K562 (cell line): ENCODE results near the gene LAIR2. TPM values are rescaled to one million over a fixed set of nuclear protein-coding genes. Genes with fewer than 3 reads are reported as not detected.

Experiments
- CHD4 ChIP-seq: fragments of 200-600 bp; sonication (generic); IDR thresholded peaks from 3 replicates; pipeline ENCODE4 v1.6.1; 2012; ENCODE audit warnings: low read depth, mild to moderate bottlenecking, mixed read lengths, low read length, inconsistent platforms; ENCODE audit not compliant: insufficient read depth, insufficient replicate concordance, poor library complexity, severe bottlenecking
- KDM4B ChIP-seq, 2 experiments: fragments of 450-650 bp in 1 of 2; sonication (generic) in 1 of 2; IDR thresholded peaks; 2 replicates each; pipeline ENCODE4 v1.6.1; 2016 to 2017; ENCODE audit warnings: borderline replicate concordance in 2 of 2, antibody characterized with exemption in 1 of 2, low read depth in 1 of 2, mild to moderate bottlenecking in 1 of 2
- MEIS2 ChIP-seq: fragments of 450-650 bp; IDR thresholded peaks from 2 replicates; pipeline ENCODE4 v1.6.1; 2014; ENCODE audit warnings: mild to moderate bottlenecking; ENCODE audit not compliant: partially characterized antibody
- NEUROD1 ChIP-seq: fragments of 150-350 bp; IDR thresholded peaks from 2 replicates; pipeline ENCODE4 v1.6.1; 2014; ENCODE audit warnings: borderline replicate concordance, low read length, low read depth; ENCODE audit not compliant: partially characterized antibody
- NR4A1 ChIP-seq, 2 experiments: fragments of 250-450 bp in 1 of 2; fragments of 450-650 bp in 1 of 2; sonication (Bioruptor Pico) in 1 of 2; IDR thresholded peaks; 2 replicates each; pipeline versions ENCODE4 v1.4.0 to v1.6.1; 2016 to 2020; ENCODE audit warnings: mild to moderate bottlenecking in 2 of 2, missing compliant biosample characterization in 1 of 2, missing genetic modification characterization in 1 of 2, moderate library complexity in 1 of 2
- PML ChIP-seq: IDR thresholded peaks from 2 replicates; pipeline ENCODE4 v1.6.1; 2012; ENCODE audit warnings: low read length, inconsistent platforms
- POLR2H ChIP-seq: IDR thresholded peaks from 2 replicates; pipeline ENCODE4 v1.6.1; 2016; ENCODE audit warnings: missing genetic modification characterization, low read depth, mild to moderate bottlenecking, control low read depth, missing compliant biosample characterization, moderate library complexity
- POLR3A ChIP-seq: IDR thresholded peaks from 2 replicates; pipeline ENCODE4 v1.6.1; 2011; ENCODE audit warnings: borderline replicate concordance, mild to moderate bottlenecking, moderate library complexity; ENCODE audit not compliant: insufficient read length, insufficient read depth; ENCODE audit errors: extremely low read depth
- RBM15 ChIP-seq: fragments of 200-400 bp; formaldehyde crosslinking; IDR thresholded peaks from 2 replicates; pipeline ENCODE4 v1.6.1; 2018; ENCODE audit warnings: mild to moderate bottlenecking, low read length, moderate library complexity; ENCODE audit not compliant: insufficient read depth
- SIN3A ChIP-seq, 2 experiments: fragments of 150-350 bp in 1 of 2; IDR thresholded peaks; 2 replicates each; pipeline ENCODE4 v1.6.1; 2011 to 2016; ENCODE audit warnings: borderline replicate concordance in 2 of 2, low read depth in 2 of 2, low read length in 2 of 2, mild to moderate bottlenecking in 2 of 2, moderate library complexity in 2 of 2; ENCODE audit not compliant: control insufficient read depth in 1 of 2
- SIRT6 ChIP-seq: IDR thresholded peaks from one replicate; pipeline ENCODE4 v1.6.1; 2012; ENCODE audit warnings: low read depth, mild to moderate bottlenecking, control low read depth, inconsistent platforms, low read length, moderate library complexity
- SIX5 ChIP-seq, 2 experiments: IDR thresholded peaks; 2 replicates each; pipeline ENCODE4 v1.6.1; 2011; ENCODE audit warnings: low read length in 2 of 2, borderline replicate concordance in 1 of 2, low read depth in 1 of 2, mild to moderate bottlenecking in 1 of 2, moderate library complexity in 1 of 2; ENCODE audit not compliant: insufficient read depth in 1 of 2
- SOX6 ChIP-seq: fragments of 450-650 bp; IDR thresholded peaks from 2 replicates; pipeline ENCODE4 v1.6.1; 2014; ENCODE audit warnings: mild to moderate bottlenecking
- TCF7L2 ChIP-seq: fragments of 150-350 bp; IDR thresholded peaks from 2 replicates; pipeline ENCODE4 v1.6.1; 2016; ENCODE audit warnings: low read depth, mild to moderate bottlenecking, low read length, moderate library complexity
- ZNF3 ChIP-seq: fragments of 250-450 bp; sonication (Bioruptor Pico); IDR thresholded peaks from 2 replicates; pipeline ENCODE4 v1.5.0; 2021; ENCODE audit warnings: mild to moderate bottlenecking, moderate library complexity
- ZNF764 ChIP-seq: fragments of 250-450 bp; sonication (Bioruptor Pico); IDR thresholded peaks from 2 replicates; pipeline ENCODE4 v1.4.0; 2020; ENCODE audit warnings: low read depth, mild to moderate bottlenecking, moderate library complexity
- polyA plus RNA-seq, 8 experiments: library from polyadenylated mRNA; depleted of rRNA in 4 of 8; stranded (reverse) in 5 of 8; unstranded in 3 of 8; fragments of >200 nt; fragmentation: Nextera tagmentation in 2 of 8; fragmentation: Illumina TruSeq in 1 of 8; extraction: Ambion mirVana in 2 of 8; extraction: Trizol in 1 of 8; gene quantifications; 2 replicates each; pipeline versions ENCODE4 v1.2.1 to v1.2.3, GENCODE V29; 2011 to 2014; ENCODE audit warnings: inconsistent platforms in 1 of 8, missing spikeins in 1 of 8
- total RNA-seq, 7 experiments: library from RNA; depleted of rRNA in 6 of 7; stranded (reverse); fragments of >200 nt in 6 of 7; fragmentation: Illumina TruSeq in 2 of 7; extraction: Trizol in 2 of 7; gene quantifications; 2 replicates each; pipeline versions ENCODE4 v1.2.1 to v1.2.3, GENCODE V29; 2011 to 2021; ENCODE audit warnings: low replicate concordance in 1 of 7
- TF ChIP-seq, protein P1 (sequence below): IDR thresholded peaks from 2 replicates; pipeline ENCODE4 v1.6.1; 2016; ENCODE audit warnings: missing genetic modification characterization, missing compliant biosample characterization
- TF ChIP-seq, protein P2 (sequence below), 3 experiments: IDR thresholded peaks in 2 of 3; conservative IDR thresholded peaks in 1 of 3; 2 replicates each; pipeline ENCODE4 v1.5.1; 2011 to 2012; ENCODE audit warnings: low read length in 3 of 3, mild to moderate bottlenecking in 3 of 3, control low read depth in 2 of 3, improper control_type of control experiment in 1 of 3, inconsistent platforms in 1 of 3, low read depth in 1 of 3, mixed read lengths in 1 of 3, moderate library complexity in 1 of 3; ENCODE audit not compliant: insufficient read depth in 2 of 3
- TF ChIP-seq, protein P3 (sequence below): fragments of 250-450 bp; sonication (Bioruptor Pico); IDR thresholded peaks from 2 replicates; pipeline ENCODE4 v1.5.0; 2021
- TF ChIP-seq, protein P4 (sequence below): fragments of 450-650 bp; IDR thresholded peaks from 2 replicates; pipeline ENCODE4 v1.6.1; 2018; ENCODE audit warnings: mild to moderate bottlenecking, low read depth; ENCODE audit not compliant: partially characterized antibody

LAIR2 gene
- total and polyA plus RNA-seq, 9 of the 15 experiments (the other 6 are each of a cell fraction or from before 2014, with no cell fraction given): not detected

DNA sequence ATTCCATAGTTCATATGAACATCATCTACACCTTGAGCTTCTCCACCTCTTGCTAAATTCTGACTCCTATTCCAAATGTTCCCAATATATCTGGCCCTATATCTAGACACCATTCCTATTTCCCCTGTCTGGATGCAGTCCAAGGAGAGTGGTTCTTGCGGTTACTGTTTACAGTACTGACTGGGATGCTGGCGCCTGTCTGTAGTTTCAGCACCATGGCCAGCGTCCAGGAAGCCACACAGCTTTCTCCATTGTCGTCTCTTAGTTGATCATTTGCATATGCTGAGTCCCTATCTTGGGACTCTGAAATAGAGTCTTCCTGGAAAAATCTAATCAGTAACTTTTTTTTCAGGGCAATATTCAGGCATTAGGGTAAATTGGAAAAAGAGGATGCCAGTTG, 14.9 kb downstream of the LAIR2 start (continued):
- TF ChIP-seq KDM4B (IDR thresholded peaks at IDR 0.05; ENCODE audit: borderline replicate concordance in 2 of 2, low read depth in 1 of 2): no peak
- TF ChIP-seq PML: no peak
- no peak for TF ChIP-seq NEUROD1
- no peak for TF ChIP-seq RBM15
- TF ChIP-seq, protein P1, sequence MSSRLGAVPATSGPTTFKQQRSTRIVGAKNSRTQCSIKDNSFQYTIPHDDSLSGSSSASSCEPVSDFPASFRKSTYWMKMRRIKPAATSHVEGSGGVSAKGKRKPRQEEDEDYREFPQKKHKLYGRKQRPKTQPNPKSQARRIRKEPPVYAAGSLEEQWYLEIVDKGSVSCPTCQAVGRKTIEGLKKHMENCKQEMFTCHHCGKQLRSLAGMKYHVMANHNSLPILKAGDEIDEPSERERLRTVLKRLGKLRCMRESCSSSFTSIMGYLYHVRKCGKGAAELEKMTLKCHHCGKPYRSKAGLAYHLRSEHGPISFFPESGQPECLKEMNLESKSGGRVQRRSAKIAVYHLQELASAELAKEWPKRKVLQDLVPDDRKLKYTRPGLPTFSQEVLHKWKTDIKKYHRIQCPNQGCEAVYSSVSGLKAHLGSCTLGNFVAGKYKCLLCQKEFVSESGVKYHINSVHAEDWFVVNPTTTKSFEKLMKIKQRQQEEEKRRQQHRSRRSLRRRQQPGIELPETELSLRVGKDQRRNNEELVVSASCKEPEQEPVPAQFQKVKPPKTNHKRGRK: no peak
- TF ChIP-seq SIX5 (IDR thresholded peaks at IDR 0.05; ENCODE audit: borderline replicate concordance in 1 of 2, insufficient read depth in 1 of 2, low read depth in 1 of 2, low read length in 2 of 2): no peak
- TF ChIP-seq, protein P2, sequence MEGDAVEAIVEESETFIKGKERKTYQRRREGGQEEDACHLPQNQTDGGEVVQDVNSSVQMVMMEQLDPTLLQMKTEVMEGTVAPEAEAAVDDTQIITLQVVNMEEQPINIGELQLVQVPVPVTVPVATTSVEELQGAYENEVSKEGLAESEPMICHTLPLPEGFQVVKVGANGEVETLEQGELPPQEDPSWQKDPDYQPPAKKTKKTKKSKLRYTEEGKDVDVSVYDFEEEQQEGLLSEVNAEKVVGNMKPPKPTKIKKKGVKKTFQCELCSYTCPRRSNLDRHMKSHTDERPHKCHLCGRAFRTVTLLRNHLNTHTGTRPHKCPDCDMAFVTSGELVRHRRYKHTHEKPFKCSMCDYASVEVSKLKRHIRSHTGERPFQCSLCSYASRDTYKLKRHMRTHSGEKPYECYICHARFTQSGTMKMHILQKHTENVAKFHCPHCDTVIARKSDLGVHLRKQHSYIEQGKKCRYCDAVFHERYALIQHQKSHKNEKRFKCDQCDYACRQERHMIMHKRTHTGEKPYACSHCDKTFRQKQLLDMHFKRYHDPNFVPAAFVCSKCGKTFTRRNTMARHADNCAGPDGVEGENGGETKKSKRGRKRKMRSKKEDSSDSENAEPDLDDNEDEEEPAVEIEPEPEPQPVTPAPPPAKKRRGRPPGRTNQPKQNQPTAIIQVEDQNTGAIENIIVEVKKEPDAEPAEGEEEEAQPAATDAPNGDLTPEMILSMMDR (IDR thresholded peaks at IDR 0.05 in 2 of 3, conservative IDR thresholded peaks at IDR 0.05 in 1 of 3; ENCODE audit: insufficient read depth in 2 of 3, low read depth in 1 of 3, low read length in 3 of 3): no peak
- TF ChIP-seq, protein P3, sequence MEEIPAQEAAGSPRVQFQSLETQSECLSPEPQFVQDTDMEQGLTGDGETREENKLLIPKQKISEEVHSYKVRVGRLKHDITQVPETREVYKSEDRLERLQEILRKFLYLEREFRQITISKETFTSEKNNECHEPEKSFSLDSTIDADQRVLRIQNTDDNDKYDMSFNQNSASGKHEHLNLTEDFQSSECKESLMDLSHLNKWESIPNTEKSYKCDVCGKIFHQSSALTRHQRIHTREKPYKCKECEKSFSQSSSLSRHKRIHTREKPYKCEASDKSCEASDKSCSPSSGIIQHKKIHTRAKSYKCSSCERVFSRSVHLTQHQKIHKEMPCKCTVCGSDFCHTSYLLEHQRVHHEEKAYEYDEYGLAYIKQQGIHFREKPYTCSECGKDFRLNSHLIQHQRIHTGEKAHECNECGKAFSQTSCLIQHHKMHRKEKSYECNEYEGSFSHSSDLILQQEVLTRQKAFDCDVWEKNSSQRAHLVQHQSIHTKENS (CRISPR knock-in tag): no peak
- no peak for TF ChIP-seq POLR3A
- no peak for TF ChIP-seq ZNF3 (CRISPR knock-in tag)
- no peak for TF ChIP-seq ZNF764
- no peak for TF ChIP-seq POLR2H (tag)
- peak in 1 of 2 experiments; percentile 59; a peak in 1 of 4 replicates for TF ChIP-seq SIN3A (IDR thresholded peaks at IDR 0.05; ENCODE audit: borderline replicate concordance in 2 of 2, control insufficient read depth in 1 of 2, low read depth in 2 of 2, low read length in 2 of 2)
- no peak for TF ChIP-seq SOX6
- TF ChIP-seq SIRT6: no peak
- no peak for TF ChIP-seq MEIS2
- TF ChIP-seq NR4A1 (CRISPR knock-in tag; IDR thresholded peaks at IDR 0.05): no peak
- no peak for TF ChIP-seq NR4A1 (tag; IDR thresholded peaks at IDR 0.05)
- TF ChIP-seq, protein P4, sequence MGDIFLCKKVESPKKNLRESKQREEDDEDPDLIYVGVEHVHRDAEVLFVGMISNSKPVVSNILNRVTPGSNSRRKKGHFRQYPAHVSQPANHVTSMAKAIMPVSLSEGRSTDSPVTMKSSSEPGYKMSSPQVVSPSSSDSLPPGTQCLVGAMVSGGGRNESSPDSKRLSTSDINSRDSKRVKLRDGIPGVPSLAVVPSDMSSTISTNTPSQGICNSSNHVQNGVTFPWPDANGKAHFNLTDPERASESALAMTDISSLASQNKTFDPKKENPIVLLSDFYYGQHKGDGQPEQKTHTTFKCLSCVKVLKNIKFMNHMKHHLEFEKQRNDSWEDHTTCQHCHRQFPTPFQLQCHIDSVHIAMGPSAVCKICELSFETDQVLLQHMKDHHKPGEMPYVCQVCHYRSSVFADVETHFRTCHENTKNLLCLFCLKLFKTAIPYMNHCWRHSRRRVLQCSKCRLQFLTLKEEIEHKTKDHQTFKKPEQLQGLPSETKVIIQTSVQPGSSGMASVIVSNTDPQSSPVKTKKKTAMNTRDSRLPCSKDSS: no peak
- TF ChIP-seq TCF7L2: no peak
- no peak for TF ChIP-seq CHD4
